HepG2 (cell line): Measurements from ENCODE around the gene ATP5MC2. TPM values are rescaled to one million over a fixed set of nuclear protein-coding genes. Genes with fewer than 3 reads are reported as not detected.

Experiments
- ARNT2 ChIP-seq: sonication (generic); formaldehyde crosslinking; IDR thresholded peaks from 2 replicates; pipeline ENCODE4 v1.8.0; 2022; ENCODE audit warnings: mild to moderate bottlenecking, low read depth, missing genetic modification reagents, moderate library complexity
- CENPX ChIP-seq: sonication (generic); formaldehyde crosslinking; IDR thresholded peaks from 2 replicates; pipeline ENCODE4 v1.9.0; 2021; ENCODE audit warnings: mild to moderate bottlenecking, missing genetic modification reagents, moderate library complexity
- GLI4 ChIP-seq: sonication (generic); formaldehyde crosslinking; IDR thresholded peaks from 2 replicates; pipeline ENCODE4 v1.5.1; 2020; ENCODE audit warnings: missing genetic modification reagents, mild to moderate bottlenecking, moderate library complexity, borderline replicate concordance
- PAXIP1 ChIP-seq: sonication (generic); formaldehyde crosslinking; conservative IDR thresholded peaks from 2 replicates; pipeline ENCODE4 v1.4.0; 2020; ENCODE audit warnings: mild to moderate bottlenecking, missing genetic modification reagents, moderate library complexity
- RXRA ChIP-seq: sonication (generic); formaldehyde crosslinking; IDR thresholded peaks from 2 replicates; pipeline ENCODE4 v1.5.1; 2020; ENCODE audit warnings: missing genetic modification reagents
- TEAD2 ChIP-seq: sonication (generic); formaldehyde crosslinking; IDR thresholded peaks from 2 replicates; pipeline ENCODE4 v1.9.0; 2021; ENCODE audit warnings: missing genetic modification reagents
- ZNF275 ChIP-seq: sonication (generic); formaldehyde crosslinking; IDR thresholded peaks from 2 replicates; pipeline ENCODE4 v1.8.0; 2022; ENCODE audit warnings: missing genetic modification reagents, mild to moderate bottlenecking, inconsistent platforms, borderline replicate concordance
- ZNF318 ChIP-seq: sonication (generic); formaldehyde crosslinking; IDR thresholded peaks from 2 replicates; pipeline ENCODE4 v1.4.0; 2020; ENCODE audit warnings: mild to moderate bottlenecking, missing genetic modification reagents
- ZNF543 ChIP-seq: sonication (generic); formaldehyde crosslinking; IDR thresholded peaks from 2 replicates; pipeline ENCODE4 v1.4.0; 2020; ENCODE audit warnings: mild to moderate bottlenecking, missing genetic modification reagents
- ZNF552 ChIP-seq: sonication (generic); formaldehyde crosslinking; IDR thresholded peaks from 2 replicates; pipeline ENCODE4 v1.9.0; 2022; ENCODE audit warnings: missing genetic modification reagents, mild to moderate bottlenecking, borderline replicate concordance
- ZNF564 ChIP-seq: sonication (generic); formaldehyde crosslinking; IDR thresholded peaks from 2 replicates; pipeline ENCODE4 v1.8.1; 2023; ENCODE audit warnings: mild to moderate bottlenecking, missing genetic modification reagents
- polyA plus RNA-seq, 8 experiments: library from polyadenylated mRNA; depleted of rRNA in 3 of 8; stranded (reverse) in 7 of 8; unstranded in 1 of 8; fragments of >200 nt; fragmentation: Illumina TruSeq in 4 of 8; extraction: Trizol in 4 of 8; gene quantifications; 2 replicates each; pipeline versions ENCODE4 v1.2.1 to v1.2.3, GENCODE V29; 2011 to 2016; ENCODE audit warnings: low read depth in 4 of 8, missing spikeins in 1 of 8, mixed read lengths in 1 of 8; ENCODE audit not compliant: insufficient read depth in 1 of 8
- total RNA-seq, 5 experiments: library from RNA; depleted of rRNA; stranded (reverse); fragments of >200 nt; fragmentation: Illumina TruSeq; extraction: Trizol; gene quantifications; 2 replicates each; pipeline ENCODE4 v1.2.3, GENCODE V29; 2016; ENCODE audit warnings: low read depth in 1 of 5
- TF ChIP-seq, protein P1 (sequence below): IDR thresholded peaks from 2 replicates; pipeline ENCODE4 v1.6.1; 2012; ENCODE audit warnings: low read depth, low read length, improper control_type of control experiment

The ATP5MC2 gene
- total and polyA plus RNA-seq, 2 of the 13 experiments (the other 11 are each of a cell fraction or from before 2014, with no cell fraction given) = 230 to 257 TPM

GRCh38 chr12:53675701-53676607 lies at the start of gene ATP5MC2 (continued):
- TF ChIP-seq ZNF318 (peak; percentile 74; the same call in 1 of the 2 replicates), GLI4 (CRISPR knock-in tag) (peak; percentile 78; the same call in 1 of the 2 replicates), ZNF275 (CRISPR knock-in tag) (peak; percentile 93), RXRA (peak; percentile 84), PAXIP1 (CRISPR knock-in tag) (peak; percentile 43; the same call in 1 of the 2 replicates), CENPX (CRISPR knock-in tag) (no peak), ZNF552 (CRISPR knock-in tag) (peak; percentile 74), TEAD2 (CRISPR knock-in tag) (no peak), ARNT2 (CRISPR knock-in tag) (peak; percentile 81), ZNF543 (CRISPR knock-in tag) (0 out of 2 replicates have a peak, but pooled peaks have one; percentile 66), ZNF564 (CRISPR knock-in tag) (peak; percentile 81; the same call in 1 of the 2 replicates)
- TF ChIP-seq, protein P1, sequence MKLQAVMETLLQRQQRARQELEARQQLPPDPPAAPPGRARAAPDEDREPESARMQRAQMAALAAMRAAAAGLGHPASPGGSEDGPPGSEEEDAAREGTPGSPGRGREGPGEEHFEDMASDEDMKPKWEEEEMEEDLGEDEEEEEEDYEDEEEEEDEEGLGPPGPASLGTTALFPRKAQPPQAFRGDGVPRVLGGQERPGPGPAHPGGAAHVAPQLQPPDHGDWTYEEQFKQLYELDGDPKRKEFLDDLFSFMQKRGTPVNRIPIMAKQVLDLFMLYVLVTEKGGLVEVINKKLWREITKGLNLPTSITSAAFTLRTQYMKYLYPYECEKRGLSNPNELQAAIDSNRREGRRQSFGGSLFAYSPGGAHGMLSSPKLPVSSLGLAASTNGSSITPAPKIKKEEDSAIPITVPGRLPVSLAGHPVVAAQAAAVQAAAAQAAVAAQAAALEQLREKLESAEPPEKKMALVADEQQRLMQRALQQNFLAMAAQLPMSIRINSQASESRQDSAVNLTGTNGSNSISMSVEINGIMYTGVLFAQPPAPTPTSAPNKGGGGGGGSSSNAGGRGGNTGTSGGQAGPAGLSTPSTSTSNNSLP = peak; percentile 71
